OCI-LY7 (cell line): ENCODE data around the gene ZNF626. TPM values are rescaled to one million over a fixed set of nuclear protein-coding genes. Genes with fewer than 3 reads are reported as not detected.

ENCODE experiments used
- Bru-seq: library from RNA; stranded (reverse); fragments of 400-500 nt; gene quantifications from one replicate; lab custom pipeline; 2021; lab: Mats Ljungman, UMichigan
- BruChase-seq, 2 experiments: library from RNA; stranded (reverse); fragments of 400-500 nt; gene quantifications; one replicate each; lab custom pipeline; 2021; lab: Mats Ljungman, UMichigan
- BruUV-seq: library from RNA; stranded (reverse); fragments of 400-500 nt; replicated peaks from 2 replicates; lab custom pipeline; 2021; lab: Mats Ljungman, UMichigan
- CTCF ChIA-PET: fragments of 300-600 bp; sonication (Branson Sonifier 250); formaldehyde crosslinking; loops from one replicate; lab custom pipeline; 2022; ENCODE audit warnings: antibody characterized with exemption; ENCODE audit not compliant: unreplicated experiment; lab: Charles Lee
- POLR2A ChIA-PET: fragments of 300-600 bp; sonication (Branson Sonifier 250); formaldehyde crosslinking; loops from one replicate; lab custom pipeline; 2022; ENCODE audit warnings: antibody characterized with exemption; lab: Charles Lee
- DNase-seq: peaks from one replicate; pipeline ENCODE4 v3.0.0-alpha.2; 2015; ENCODE audit warnings: low spot score
- H2AFZ ChIP-seq: fragments of 200-600 bp; sonication (generic), shearing (Covaris generic); 2 replicates; pipeline ENCODE4 v1.6.1; 2014; ENCODE audit warnings: mild to moderate bottlenecking, antibody characterized with exemption, low read length, moderate library complexity
- H3K27ac ChIP-seq: fragments of 200-600 bp; sonication (generic); 2 replicates; pipeline ENCODE4 v1.5.1; 2014; ENCODE audit warnings: mixed run types, low read depth, mild to moderate bottlenecking, moderate library complexity, low read length, inconsistent platforms; ENCODE audit not compliant: poor library complexity, severe bottlenecking
- H3K36me3 ChIP-seq: fragments of 200-600 bp; sonication (generic); 2 replicates; pipeline ENCODE4 v1.6.1; 2014; ENCODE audit warnings: mild to moderate bottlenecking, antibody characterized with exemption, low read length, moderate library complexity, mixed read lengths; ENCODE audit not compliant: insufficient read depth
- H3K4me1 ChIP-seq: fragments of 200-600 bp; sonication (generic); 2 replicates; pipeline ENCODE4 v1.5.1; 2014; ENCODE audit warnings: mild to moderate bottlenecking, low read length; ENCODE audit not compliant: insufficient read depth, poor library complexity, severe bottlenecking
- H3K4me2 ChIP-seq: fragments of 200-600 bp; sonication (generic); 2 replicates; pipeline ENCODE4 v1.6.1; 2014; ENCODE audit warnings: mild to moderate bottlenecking, low read length
- H3K4me3 ChIP-seq: fragments of 200-600 bp; sonication (generic); 2 replicates; pipeline ENCODE4 v1.5.1; 2014; ENCODE audit warnings: mild to moderate bottlenecking, low read depth, low read length; ENCODE audit not compliant: poor library complexity, severe bottlenecking
- H3K79me2 ChIP-seq: fragments of 200-600 bp; sonication (generic); 2 replicates; pipeline ENCODE4 v1.6.1; 2016; ENCODE audit warnings: low read depth, mild to moderate bottlenecking, low read length, moderate library complexity, mixed read lengths; ENCODE audit not compliant: insufficient read depth
- H3K9me2 ChIP-seq: fragments of 200-600 bp; sonication (generic); 2 replicates; pipeline ENCODE4 v1.6.1; 2016; ENCODE audit warnings: mild to moderate bottlenecking, low read length, mixed read lengths; ENCODE audit not compliant: insufficient read depth
- H3K9me3 ChIP-seq: fragments of 200-600 bp; sonication (generic); 2 replicates; pipeline ENCODE4 v1.6.1; 2014; ENCODE audit warnings: mild to moderate bottlenecking, mixed run types, low read length, mixed read lengths
- H4K20me1 ChIP-seq: fragments of 200-600 bp; sonication (generic); 2 replicates; pipeline ENCODE4 v1.6.1; 2014; ENCODE audit warnings: mild to moderate bottlenecking, antibody characterized with exemption, low read length, moderate library complexity, mixed read lengths; ENCODE audit not compliant: insufficient read depth
- EZH2phosphoT487 ChIP-seq: fragments of 200-600 bp; sonication (generic); IDR thresholded peaks from 2 replicates; pipeline ENCODE4 v1.6.1; 2018; ENCODE audit warnings: low read depth, borderline replicate concordance, mild to moderate bottlenecking, mixed run types, antibody characterized with exemption, low read length, moderate library complexity, mixed read lengths
- intact Hi-C: fragments of 100-400 bp; cut with micrococcal nuclease; formaldehyde crosslinking; loops from one replicate; pipeline ENCODE4 v1.10.0; 2022; ENCODE audit not compliant: unreplicated experiment
- long read RNA-seq: library from polyadenylated mRNA; stranded (forward); transcript quantifications from one replicate; pipeline ENCODE4 v2.0.0, GENCODE V29; 2022
- total RNA-seq, 2 experiments: library from RNA; depleted of rRNA in 1 of 2; stranded (reverse); fragments of >200 nt in 1 of 2; shearing (Covaris generic) in 1 of 2; gene quantifications; 2 replicates each; pipeline ENCODE4 v1.2.3, GENCODE V29; 2014 to 2022
- TF ChIP-seq, protein P1 (sequence below): fragments of 200-600 bp; sonication (generic); conservative IDR thresholded peaks from 2 replicates; pipeline ENCODE4 v1.5.1; 2014; ENCODE audit warnings: mild to moderate bottlenecking, antibody characterized with exemption, low read length, moderate library complexity, mixed read lengths

ZNF626 gene
- total RNA-seq (2014; rRNA removed; shearing (Covaris generic)) = 3.3 and 5.3 TPM in 2 replicates
- total RNA-seq (2022) = 4.5 and 5.1 TPM in 2 replicates
- percentile 51 among the genes with signal in this experiment for Bru-seq, nascent RNA
- BruChase-seq, experiment 1, labeled RNA remaining after a 6-hour chase = percentile 58 among the genes with signal in this experiment
- percentile 68 among the genes with signal in this experiment for BruChase-seq, experiment 2, labeled RNA remaining after a 2-hour chase
- long read RNA-seq, partial matches to known transcripts = 0 of 10 reads
- long read RNA-seq, other reads (novel, unspliced or antisense) = 7 of 10 reads

DNA sequence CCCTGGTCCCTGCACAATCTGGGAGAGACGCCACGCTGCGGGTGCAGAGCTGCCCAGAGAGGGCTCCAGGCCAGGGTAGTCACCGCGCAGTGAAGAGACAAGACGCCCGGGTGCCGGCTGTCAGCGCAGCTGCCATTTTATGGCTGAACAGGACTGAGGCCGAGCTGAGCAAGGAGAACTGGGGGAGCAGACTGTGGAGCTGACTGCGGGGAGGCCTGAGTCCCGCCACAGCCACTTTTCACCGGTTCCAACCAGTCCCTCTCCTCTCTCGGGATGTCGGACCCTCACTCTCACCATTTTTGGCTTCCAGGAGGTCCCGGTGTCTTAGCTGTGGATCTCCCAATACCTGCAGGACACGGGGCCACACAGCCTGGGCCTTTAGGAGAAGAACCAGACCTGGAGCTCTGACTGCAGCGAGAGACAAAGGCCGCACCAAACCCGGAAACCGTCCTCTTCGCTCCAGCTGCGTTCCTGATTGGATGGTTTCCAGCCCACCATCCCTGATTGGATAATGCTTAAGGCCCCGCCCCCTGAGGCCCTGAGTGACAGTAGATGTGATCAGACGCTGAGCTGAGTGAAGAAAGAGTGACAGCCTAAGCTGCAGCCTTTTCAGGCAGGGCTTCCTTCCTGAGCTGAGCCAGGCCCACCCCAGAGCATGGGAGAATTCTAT, at the start of gene ZNF626:
Gene ZNF626 (minus strand): TSS at position 422 of the 670 bp plus-strand sequence. CDS start 125 bp downstream, at position 297.
- Histone ChIP-seq H3K36me3 (peaks cover 36% of the 10 kb centered on the region), H3K79me2 (peaks cover 29% of the 10 kb centered on the region; the same call in 1 of the 2 replicates), H3K4me3 (peak within 1 kb of the TSS; percentile 85), H3K27ac (peak within 1 kb of the TSS; percentile 19), H3K4me1 (peaks cover 5% of the 10 kb centered on the region), H3K9me2 (no peaks in the 10 kb centered on the region), H4K20me1 (no peaks in the 10 kb centered on the region), H2AFZ (peak within 1 kb of the TSS; percentile 23; the same call in 1 of the 2 replicates), H3K9me3 (0 out of 2 replicates have a peak, but pooled peaks cover 3% of the 10 kb centered on the region), H3K4me2 (peak within 1 kb of the TSS; percentile 53)
- peak; percentile 94 for DNase-seq
- ChIA-PET POLR2A (interaction anchor here (0.5 to 1.6 kb wide), 6 partner anchors 9 to 319 kb away, joined by 3 to 5 read pairs (median 3); partner anchors contain the start of gene ZNF737), CTCF (no interaction called here)
- BruUV-seq = no TSS peak
- TF ChIP-seq, protein P1, sequence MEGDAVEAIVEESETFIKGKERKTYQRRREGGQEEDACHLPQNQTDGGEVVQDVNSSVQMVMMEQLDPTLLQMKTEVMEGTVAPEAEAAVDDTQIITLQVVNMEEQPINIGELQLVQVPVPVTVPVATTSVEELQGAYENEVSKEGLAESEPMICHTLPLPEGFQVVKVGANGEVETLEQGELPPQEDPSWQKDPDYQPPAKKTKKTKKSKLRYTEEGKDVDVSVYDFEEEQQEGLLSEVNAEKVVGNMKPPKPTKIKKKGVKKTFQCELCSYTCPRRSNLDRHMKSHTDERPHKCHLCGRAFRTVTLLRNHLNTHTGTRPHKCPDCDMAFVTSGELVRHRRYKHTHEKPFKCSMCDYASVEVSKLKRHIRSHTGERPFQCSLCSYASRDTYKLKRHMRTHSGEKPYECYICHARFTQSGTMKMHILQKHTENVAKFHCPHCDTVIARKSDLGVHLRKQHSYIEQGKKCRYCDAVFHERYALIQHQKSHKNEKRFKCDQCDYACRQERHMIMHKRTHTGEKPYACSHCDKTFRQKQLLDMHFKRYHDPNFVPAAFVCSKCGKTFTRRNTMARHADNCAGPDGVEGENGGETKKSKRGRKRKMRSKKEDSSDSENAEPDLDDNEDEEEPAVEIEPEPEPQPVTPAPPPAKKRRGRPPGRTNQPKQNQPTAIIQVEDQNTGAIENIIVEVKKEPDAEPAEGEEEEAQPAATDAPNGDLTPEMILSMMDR = no peak
- TF ChIP-seq EZH2phosphoT487 = no peak
- intact Hi-C loops = no loop called here

DNA sequence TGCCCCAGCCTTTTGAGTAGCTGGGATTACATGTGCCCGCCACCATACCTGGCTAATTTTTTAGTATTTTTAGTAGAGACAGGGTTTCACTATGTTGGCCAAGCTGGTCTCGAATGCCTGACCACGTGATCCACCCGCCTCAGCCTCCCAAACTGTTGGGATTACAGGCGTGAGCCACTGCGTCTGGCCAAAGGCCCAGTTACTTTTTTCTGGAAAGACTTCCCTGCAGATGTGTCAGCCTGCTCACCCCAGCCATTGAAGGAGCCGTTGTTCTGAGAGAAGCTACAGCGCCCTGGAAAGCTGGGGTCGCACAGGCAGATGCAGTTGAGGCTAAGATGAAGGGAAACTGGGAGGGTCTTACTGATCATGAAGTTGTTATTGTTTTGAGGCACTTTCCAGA, 7.9 kb upstream of the ZNF626 start:
- Histone ChIP-seq H4K20me1 (no peaks in the 10 kb centered on the region), H3K79me2 (no peaks in the 10 kb centered on the region), H3K27ac (no peak overlapping the region), H3K4me1 (no peaks in the 10 kb centered on the region), H3K36me3 (no peaks in the 10 kb centered on the region), H3K4me2 (no peak overlapping the region), H3K9me2 (no peaks in the 10 kb centered on the region), H2AFZ (no peak overlapping the region), H3K4me3 (no peak overlapping the region), H3K9me3 (no peaks in the 10 kb centered on the region)
- no TSS peak for BruUV-seq
- intact Hi-C loops = no loop called here
- no peak for TF ChIP-seq EZH2phosphoT487
- TF ChIP-seq, protein P1 = no peak
- ChIA-PET POLR2A (no interaction called here), CTCF (no interaction called here)
- DNase-seq = no peak
